ENCODE results near the gene TMEM236. TPM values are rescaled to one million over a fixed set of nuclear protein-coding genes. Genes with fewer than 3 reads are reported as not detected.
"Not testable (repeated sequence)": the region's sequence is repeated elsewhere in the genome, so short reads cannot be mapped to it uniquely, and the experiment has no call there.

The TMEM236 gene
- total RNA-seq, 4 donors from 2014 or later: 0.59 to 1.2 (median 0.73) TPM; not detected in 1

GRCh38 chr10:17712053-17712452, 39.9 kb upstream of the TMEM236 start:
- Histone ChIP-seq H3K9me3 (no peaks in the 10 kb centered on the region), H3K27ac (no peak overlapping the region), H3K36me3 (peaks cover 0 to 5% of the 10 kb centered on the region in 2 donors), H3K4me1 (no peaks in the 10 kb centered on the region), H3K4me3 (no peak overlapping the region), H3K27me3 (no peaks in the 10 kb centered on the region)
- no peak for DNase-seq
- intact Hi-C loops (cut with DNase I; ENCODE audit: low total_unique reads): no loop called here
- TF ChIP-seq POLR2A (IDR thresholded peaks at IDR 0.05) (no peak), CTCF (IDR thresholded peaks at IDR 0.05) (no peak)

- peaks cover 0 to 5% of the 10 kb centered on the region in 2 donors for H3K36me3 ChIP-seq
- intact Hi-C loops (cut with DNase I; ENCODE audit: low total_unique reads): no loop called here
- H3K27ac ChIP-seq: no peak overlapping the region
- H3K4me1 ChIP-seq: no peaks in the 10 kb centered on the region
- no peak for DNase-seq
- no peaks in the 10 kb centered on the region for H3K27me3 ChIP-seq
- no peaks in the 10 kb centered on the region for H3K9me3 ChIP-seq
- TF ChIP-seq CTCF (IDR thresholded peaks at IDR 0.05): no peak
- no peak for TF ChIP-seq POLR2A (IDR thresholded peaks at IDR 0.05)
- no peak overlapping the region for H3K4me3 ChIP-seq
These were observed 39.1 kb upstream of the TMEM236 start for GRCh38 chr10:17712717-17713471.

GRCh38 chr10:17713758-17714157, 38.2 kb upstream of the TMEM236 start:
- TF ChIP-seq POLR2A (IDR thresholded peaks at IDR 0.05): no peak
- TF ChIP-seq CTCF (IDR thresholded peaks at IDR 0.05): no peak
- no peak for DNase-seq
- Histone ChIP-seq H3K4me3 (no peak overlapping the region), H3K9me3 (no peaks in the 10 kb centered on the region), H3K4me1 (no peaks in the 10 kb centered on the region), H3K36me3 (peaks cover 0 to 5% of the 10 kb centered on the region in 2 donors), H3K27ac (no peak overlapping the region), H3K27me3 (no peaks in the 10 kb centered on the region)
- intact Hi-C loops (cut with DNase I; ENCODE audit: low total_unique reads): no loop called here

- H3K27ac ChIP-seq: no peak overlapping the region
- intact Hi-C loops (cut with DNase I; ENCODE audit: low total_unique reads): no loop called here
- no peak for DNase-seq
- no peak overlapping the region for H3K4me3 ChIP-seq
- H3K27me3 ChIP-seq: no peaks in the 10 kb centered on the region
- TF ChIP-seq POLR2A (IDR thresholded peaks at IDR 0.05) (no peak), CTCF (IDR thresholded peaks at IDR 0.05) (no peak)
- no peaks in the 10 kb centered on the region for H3K4me1 ChIP-seq
- H3K9me3 ChIP-seq: no peaks in the 10 kb centered on the region
- peaks cover 0 to 5% of the 10 kb centered on the region in 2 donors for H3K36me3 ChIP-seq
These were observed 35.8 kb upstream of the TMEM236 start for GRCh38 chr10:17716161-17716560.

GRCh38 chr10:17722317-17723014, 29.5 kb upstream of the TMEM236 start:
- intact Hi-C loops (cut with DNase I; ENCODE audit: low total_unique reads); H3K27ac ChIP-seq; H3K9me3 ChIP-seq; H3K4me1 ChIP-seq; H3K4me3 ChIP-seq; H3K27me3 ChIP-seq; H3K36me3 ChIP-seq; DNase-seq: not testable (repeated sequence)

Measured in uterus (tissue), 4 donors.